GM21737 (cell line): ENCODE measurements around the gene TRO.

Experiments
- ATAC-seq: cut with Tn5 transposase; IDR thresholded peaks from one replicate; pipeline ENCODE4 v1.9.1; 2021; ENCODE audit warnings: mild to moderate bottlenecking, moderate library complexity; ENCODE audit not compliant: unreplicated experiment

TRO gene

GRCh38 chrX:54920610-54921426 lies at the start of gene TRO:
TRO (plus strand) TSS chrX:54920824; CDS start chrX:54922247, 1,423 bp downstream.
- ATAC-seq, result no peak

GRCh38 chrX:54885740-54886139 lies 34.9 kb upstream of the TRO start:
- ATAC-seq, result no peak

GRCh38 chrX:54891573-54891972 lies 29.1 kb upstream of the TRO start:
- ATAC-seq, result no peak

GRCh38 chrX:54894159-54894558 lies 26.5 kb upstream of the TRO start:
- ATAC-seq, result no peak

- ATAC-seq, result no peak
Observed at GRCh38 chrX:54909941-54910340, 10.7 kb upstream of the TRO start.

- ATAC-seq, result no peak
Observed at GRCh38 chrX:54921427-54922021, 900 bp downstream of the TRO start.

GRCh38 chrX:54922547-54922946 lies 1.9 kb downstream of the TRO start:
- ATAC-seq, result no peak

GRCh38 chrX:54923376-54923775 lies 2.8 kb downstream of the TRO start:
- no peak for ATAC-seq

GRCh38 chrX:54926978-54927377 lies 6.4 kb downstream of the TRO start:
- no peak for ATAC-seq

GRCh38 chrX:54928876-54929275 lies 8.3 kb downstream of the TRO start:
- ATAC-seq, result no peak

GRCh38 chrX:54930291-54931049 lies 9.8 kb downstream of the TRO start:
- ATAC-seq, result no peak

- no peak for ATAC-seq
Observed at GRCh38 chrX:54931107-54931506, 10.5 kb downstream of the TRO start.

GRCh38 chrX:54933150-54933826 lies 12.7 kb downstream of the TRO start:
- no peak for ATAC-seq

GRCh38 chrX:54934058-54934457 lies 13.4 kb downstream of the TRO start:
- no peak for ATAC-seq

GRCh38 chrX:54934890-54935289 lies 14.3 kb downstream of the TRO start:
- ATAC-seq, result no peak

GRCh38 chrX:54935306-54935705 lies 14.7 kb downstream of the TRO start:
- ATAC-seq, result no peak

- ATAC-seq, result no peak
Observed at GRCh38 chrX:54937416-54937815, 16.8 kb downstream of the TRO start.

- ATAC-seq, result no peak
Observed at GRCh38 chrX:54944816-54945215, 24.2 kb downstream of the TRO start.

- ATAC-seq, result no peak
Observed at GRCh38 chrX:54945224-54945623, 24.6 kb downstream of the TRO start.

- ATAC-seq, result no peak
Observed at GRCh38 chrX:54950730-54951375, 30.2 kb downstream of the TRO start.

GRCh38 chrX:54961750-54962149 lies 41.1 kb downstream of the TRO start:
- no peak for ATAC-seq
